PC-3 (cell line): ENCODE measurements around the gene KCNH6.

ENCODE experiments used
- CTCF ChIP-seq: fragments of 300-600 bp; sonication (generic); conservative IDR thresholded peaks from 2 replicates; pipeline ENCODE4 v1.5.1; 2017; ENCODE audit warnings: antibody characterized with exemption, low read depth, mild to moderate bottlenecking, low read length
- EZH2 ChIP-seq: fragments of 300-600 bp; sonication (generic); IDR thresholded peaks from one replicate; pipeline ENCODE4 v1.6.1; 2017; ENCODE audit warnings: antibody characterized with exemption, mild to moderate bottlenecking, low read length; ENCODE audit not compliant: unreplicated experiment
- EZH2phosphoT487 ChIP-seq: fragments of 300-600 bp; sonication (generic); IDR thresholded peaks from 2 replicates; pipeline ENCODE4 v1.6.1; 2018; ENCODE audit warnings: mild to moderate bottlenecking, antibody characterized with exemption, low read length, borderline replicate concordance

DNA sequence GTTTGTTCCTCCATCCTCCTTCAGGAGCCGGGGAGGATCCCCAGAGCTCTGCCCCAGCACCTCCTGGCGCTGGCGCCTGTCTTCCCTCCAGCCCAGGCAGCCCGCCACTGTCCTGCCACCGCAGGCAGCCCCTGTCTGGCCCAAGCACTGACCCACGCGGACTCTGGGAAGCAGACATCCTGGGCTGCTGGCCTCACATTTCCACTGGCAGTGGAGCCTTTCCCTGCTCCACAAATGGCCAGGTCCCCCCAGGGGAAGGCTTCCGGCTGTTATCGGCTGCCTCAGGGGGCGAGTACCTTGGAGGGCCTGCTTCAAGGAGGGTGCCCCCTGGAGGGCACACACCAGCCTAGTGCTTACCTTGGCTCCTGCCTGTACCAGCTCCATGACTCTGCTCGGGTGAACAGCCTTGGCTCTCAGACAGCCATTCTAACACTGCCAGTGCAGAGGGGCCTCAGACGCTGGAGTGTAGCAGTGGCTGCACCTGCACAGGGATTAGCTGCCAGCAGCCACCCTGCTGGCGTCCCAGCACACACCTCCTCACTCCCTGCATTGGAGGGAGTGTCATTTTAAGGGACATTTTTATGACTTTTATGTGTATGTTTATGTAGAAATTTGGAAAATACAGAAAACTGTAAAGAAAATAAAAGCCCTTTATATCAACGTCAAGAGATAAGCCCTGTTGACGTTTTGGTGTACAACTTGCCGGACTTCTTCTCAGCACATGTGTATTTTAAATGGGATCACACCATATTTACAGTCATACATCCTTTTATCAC, 25.3 kb upstream of the KCNH6 start:
- TF ChIP-seq CTCF (peak; percentile 59), EZH2phosphoT487 (no peak), EZH2 (no peak)
